PFSK-1 (cell line): Measurements from ENCODE around the gene IL4R. TPM values are rescaled to one million over a fixed set of nuclear protein-coding genes. Genes with fewer than 3 reads are reported as not detected.
A peak's percentile ranks its signal among the peaks of the same experiment; 100 is the strongest.

Experiments used
- FOXP2 ChIP-seq: optimal IDR thresholded peaks from 2 replicates; pipeline ENCODE3; 2011; ENCODE audit warnings: borderline replicate concordance, control low read depth, inconsistent platforms; ENCODE audit not compliant: insufficient read depth; ENCODE audit errors: extremely low read length, extremely low read depth
- POLR2AphosphoS5 ChIP-seq: IDR thresholded peaks from 2 replicates; pipeline ENCODE4 v1.6.1; 2012; ENCODE audit warnings: low read depth, mild to moderate bottlenecking, control low read depth, low read length, moderate library complexity
- SIN3A ChIP-seq: IDR thresholded peaks from 2 replicates; pipeline ENCODE4 v1.6.1; 2012; ENCODE audit warnings: mild to moderate bottlenecking, low read length, moderate library complexity, borderline replicate concordance; ENCODE audit not compliant: insufficient read depth
- TAF1 ChIP-seq: IDR thresholded peaks from 2 replicates; pipeline ENCODE4 v1.6.1; 2012; ENCODE audit warnings: low read length, control low read depth, borderline replicate concordance; ENCODE audit not compliant: insufficient read depth
- polyA plus RNA-seq: library from polyadenylated mRNA; unstranded; fragments of >200 nt; gene quantifications from one replicate; pipeline ENCODE4 v1.2.1, GENCODE V29; 2012; ENCODE audit warnings: low read depth, missing spikeins; ENCODE audit not compliant: insufficient read length
- TF ChIP-seq, protein P1 (sequence below), 2 experiments: IDR thresholded peaks; 2 replicates each; pipeline versions ENCODE4 v1.6.1 to v1.8.0; 2011 to 2012; ENCODE audit warnings: low read depth in 2 of 2, low read length in 2 of 2, control low read depth in 1 of 2, inconsistent platforms in 1 of 2, mild to moderate bottlenecking in 1 of 2, moderate library complexity in 1 of 2; ENCODE audit not compliant: insufficient read depth in 1 of 2

IL4R gene
- polyA plus RNA-seq = 23.4 TPM

DNA sequence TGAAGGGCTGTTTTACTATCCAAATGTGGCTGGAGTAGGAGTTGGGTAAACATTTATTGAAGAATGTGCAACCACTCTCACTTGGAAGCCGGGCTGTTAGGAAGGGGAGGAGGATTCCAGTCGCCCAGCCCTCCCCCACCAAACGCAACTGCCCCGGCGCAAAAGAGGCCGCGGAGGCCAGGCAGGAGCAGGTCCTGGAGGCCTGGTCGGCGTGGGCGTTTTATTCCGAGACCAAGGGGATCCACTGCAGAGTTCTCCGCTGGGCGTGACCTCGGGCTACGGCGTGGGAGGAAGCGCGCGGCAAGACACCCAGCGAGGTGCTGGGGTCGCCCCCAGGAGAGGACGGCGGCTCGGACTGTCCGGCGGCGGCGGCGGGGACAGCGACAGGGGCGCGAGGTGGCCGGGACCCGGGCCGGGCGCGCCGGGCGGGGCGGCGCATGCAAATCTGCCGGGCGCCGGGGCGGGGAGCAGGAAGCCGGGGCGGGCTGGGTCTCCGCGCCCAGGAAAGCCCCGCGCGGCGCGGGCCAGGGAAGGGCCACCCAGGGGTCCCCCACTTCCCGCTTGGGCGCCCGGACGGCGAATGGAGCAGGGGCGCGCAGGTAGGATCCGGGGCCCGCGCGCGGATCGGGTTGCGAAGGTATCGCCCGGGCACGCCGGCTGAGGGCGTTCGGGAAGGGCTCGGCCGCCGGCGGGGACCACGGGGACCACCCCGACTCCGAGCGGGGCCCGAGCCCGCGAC, at the start of gene IL4R:
Gene IL4R, plus strand, starts transcription at position 553 of the 739 bp plus-strand sequence. CDS start 26,230 bp downstream, outside the sequence.
- TF ChIP-seq SIN3A = no peak
- peak; percentile 25 for TF ChIP-seq FOXP2

DNA sequence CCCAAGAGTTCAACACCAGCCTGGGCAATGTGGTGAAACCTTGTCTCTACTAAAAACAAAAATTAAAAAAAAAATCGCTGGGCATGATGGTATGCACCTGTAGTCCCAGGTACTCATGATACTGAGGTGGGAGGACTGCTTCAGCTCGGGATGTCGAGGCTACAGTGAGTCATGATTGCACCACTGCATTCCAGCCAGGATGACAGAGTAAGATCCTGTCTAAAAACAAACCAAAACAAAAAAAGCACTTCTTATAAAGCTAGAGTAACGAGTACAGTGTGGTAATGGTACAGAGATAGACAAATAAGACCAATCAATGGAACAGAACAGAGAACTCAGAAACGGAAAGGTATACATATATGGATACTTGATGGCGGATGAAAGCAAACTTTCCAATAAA, 49.6 kb upstream of the IL4R start:
- TF ChIP-seq POLR2AphosphoS5 (no peak), FOXP2 (no peak), TAF1 (no peak), SIN3A (no peak)
- TF ChIP-seq, protein P1, sequence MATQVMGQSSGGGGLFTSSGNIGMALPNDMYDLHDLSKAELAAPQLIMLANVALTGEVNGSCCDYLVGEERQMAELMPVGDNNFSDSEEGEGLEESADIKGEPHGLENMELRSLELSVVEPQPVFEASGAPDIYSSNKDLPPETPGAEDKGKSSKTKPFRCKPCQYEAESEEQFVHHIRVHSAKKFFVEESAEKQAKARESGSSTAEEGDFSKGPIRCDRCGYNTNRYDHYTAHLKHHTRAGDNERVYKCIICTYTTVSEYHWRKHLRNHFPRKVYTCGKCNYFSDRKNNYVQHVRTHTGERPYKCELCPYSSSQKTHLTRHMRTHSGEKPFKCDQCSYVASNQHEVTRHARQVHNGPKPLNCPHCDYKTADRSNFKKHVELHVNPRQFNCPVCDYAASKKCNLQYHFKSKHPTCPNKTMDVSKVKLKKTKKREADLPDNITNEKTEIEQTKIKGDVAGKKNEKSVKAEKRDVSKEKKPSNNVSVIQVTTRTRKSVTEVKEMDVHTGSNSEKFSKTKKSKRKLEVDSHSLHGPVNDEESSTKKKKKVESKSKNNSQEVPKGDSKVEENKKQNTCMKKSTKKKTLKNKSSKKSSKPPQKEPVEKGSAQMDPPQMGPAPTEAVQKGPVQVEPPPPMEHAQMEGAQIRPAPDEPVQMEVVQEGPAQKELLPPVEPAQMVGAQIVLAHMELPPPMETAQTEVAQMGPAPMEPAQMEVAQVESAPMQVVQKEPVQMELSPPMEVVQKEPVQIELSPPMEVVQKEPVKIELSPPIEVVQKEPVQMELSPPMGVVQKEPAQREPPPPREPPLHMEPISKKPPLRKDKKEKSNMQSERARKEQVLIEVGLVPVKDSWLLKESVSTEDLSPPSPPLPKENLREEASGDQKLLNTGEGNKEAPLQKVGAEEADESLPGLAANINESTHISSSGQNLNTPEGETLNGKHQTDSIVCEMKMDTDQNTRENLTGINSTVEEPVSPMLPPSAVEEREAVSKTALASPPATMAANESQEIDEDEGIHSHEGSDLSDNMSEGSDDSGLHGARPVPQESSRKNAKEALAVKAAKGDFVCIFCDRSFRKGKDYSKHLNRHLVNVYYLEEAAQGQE (IDR thresholded peaks at IDR 0.05; ENCODE audit: insufficient read depth in 1 of 2, low read depth in 2 of 2, low read length in 2 of 2) = no peak

DNA sequence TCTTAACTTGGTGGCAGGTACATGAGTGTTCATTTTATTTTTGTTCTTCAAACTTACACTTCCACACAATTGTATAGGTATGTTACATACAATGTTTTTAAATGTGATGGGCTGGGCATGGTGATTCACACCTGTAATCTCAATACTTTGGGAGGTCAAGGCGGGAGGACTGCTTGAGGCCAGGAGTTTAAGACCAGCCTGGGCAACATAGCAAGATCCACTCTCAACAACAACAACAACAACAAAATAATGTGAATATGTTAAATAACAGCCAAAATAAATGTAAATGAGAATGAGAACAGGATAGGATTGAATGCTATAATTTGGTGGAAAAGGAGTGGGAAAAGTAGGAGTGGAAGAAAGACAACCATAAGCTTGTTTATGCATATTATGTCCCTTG, 47.8 kb upstream of the IL4R start:
- no peak for TF ChIP-seq TAF1
- no peak for TF ChIP-seq FOXP2
- no peak for TF ChIP-seq SIN3A
- TF ChIP-seq, protein P1 (IDR thresholded peaks at IDR 0.05; ENCODE audit: insufficient read depth in 1 of 2, low read depth in 2 of 2, low read length in 2 of 2) = no peak
- no peak for TF ChIP-seq POLR2AphosphoS5

DNA sequence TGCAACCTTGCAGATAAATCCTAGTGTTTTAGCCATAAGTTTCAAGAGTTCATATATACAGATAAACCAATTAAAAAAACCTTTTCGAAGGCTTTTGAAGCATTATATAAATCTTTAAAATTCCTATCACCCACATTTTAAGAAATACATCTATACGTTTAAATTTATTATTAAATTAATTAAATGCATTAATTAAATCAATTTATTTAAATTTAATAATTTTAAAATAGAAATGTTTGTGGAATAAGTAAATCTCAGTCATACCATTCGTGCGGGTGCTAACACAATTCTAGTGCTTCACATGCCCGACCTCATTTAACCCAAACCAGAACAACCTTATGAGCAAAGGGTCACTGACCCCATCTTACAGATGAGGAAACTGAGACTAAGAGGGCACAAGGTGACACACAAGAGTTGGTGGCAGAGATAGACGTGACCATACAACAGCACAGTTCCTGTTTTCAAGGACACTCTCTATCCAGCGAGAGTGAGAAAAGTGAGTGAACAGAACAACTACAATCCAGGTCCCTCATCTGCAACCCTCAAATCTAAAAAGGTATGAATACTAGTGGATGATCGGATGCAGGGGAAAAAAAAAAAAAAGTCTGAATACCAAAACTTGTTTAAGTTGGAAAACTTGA, 46.6 kb upstream of the IL4R start:
- TF ChIP-seq TAF1 = no peak
- no peak for TF ChIP-seq FOXP2
- TF ChIP-seq POLR2AphosphoS5 = no peak
- TF ChIP-seq SIN3A = no peak
- TF ChIP-seq, protein P1 (IDR thresholded peaks at IDR 0.05; ENCODE audit: insufficient read depth in 1 of 2, low read depth in 2 of 2, low read length in 2 of 2) = no peak

DNA sequence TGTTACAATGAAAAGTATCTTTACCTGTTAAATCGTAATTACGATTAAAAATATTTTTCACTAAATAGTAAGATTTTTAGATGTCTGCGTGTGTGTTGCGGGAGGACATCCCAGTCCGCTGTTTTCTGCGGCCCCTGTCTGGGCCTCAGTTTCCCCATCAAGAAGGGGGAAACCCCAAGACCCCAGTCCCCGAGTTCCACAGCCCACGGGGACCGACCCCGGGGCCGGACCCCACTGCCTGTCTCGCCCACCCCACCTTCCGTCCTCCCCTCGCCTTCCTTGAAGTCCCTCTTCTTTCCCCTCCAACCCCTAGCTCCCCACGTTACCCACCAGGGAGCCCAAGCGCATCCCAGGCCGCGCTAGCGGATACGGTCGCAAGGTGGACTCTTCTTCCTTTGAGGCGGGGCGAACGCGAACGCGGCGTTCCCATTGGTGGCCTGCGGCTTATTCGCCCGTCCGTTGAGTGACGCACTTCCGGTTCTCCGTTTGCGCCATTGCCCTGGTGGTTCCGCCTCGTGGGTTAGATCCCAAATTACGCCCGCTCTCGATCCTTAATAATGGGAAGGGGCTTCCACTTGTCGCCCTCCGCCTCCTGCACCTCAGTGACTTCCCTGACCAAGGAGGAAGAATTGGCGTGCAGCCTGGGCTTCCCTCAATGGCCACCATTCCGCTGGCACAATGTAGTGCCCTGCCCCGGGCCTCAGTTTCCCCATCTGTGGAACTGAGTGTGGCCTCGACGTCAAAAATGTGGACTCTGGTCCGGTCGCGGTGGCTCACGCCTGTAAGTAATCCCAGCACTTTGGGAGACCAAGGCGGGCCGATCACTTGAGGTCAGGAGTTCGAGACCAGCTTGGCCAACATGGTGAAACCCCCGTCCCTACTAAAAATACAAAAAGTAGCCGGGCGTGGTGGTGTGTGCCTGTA, 45.1 kb upstream of the IL4R start, which contains the start of gene NSMCE1:
Gene NSMCE1, minus strand, starts transcription at position 397 of the 924 bp plus-strand sequence. CDS start 11,202 bp downstream, outside the sequence.
- TF ChIP-seq TAF1 (peak; percentile 78; the same call in 1 of the 2 replicates), SIN3A (no peak), FOXP2 (peak; percentile 68), POLR2AphosphoS5 (peak; percentile 83)
- TF ChIP-seq, protein P1 (IDR thresholded peaks at IDR 0.05; ENCODE audit: insufficient read depth in 1 of 2, low read depth in 2 of 2, low read length in 2 of 2) = no peak
